ENCODE measurements around the gene POU2AF1.

Gene POU2AF1

DNA sequence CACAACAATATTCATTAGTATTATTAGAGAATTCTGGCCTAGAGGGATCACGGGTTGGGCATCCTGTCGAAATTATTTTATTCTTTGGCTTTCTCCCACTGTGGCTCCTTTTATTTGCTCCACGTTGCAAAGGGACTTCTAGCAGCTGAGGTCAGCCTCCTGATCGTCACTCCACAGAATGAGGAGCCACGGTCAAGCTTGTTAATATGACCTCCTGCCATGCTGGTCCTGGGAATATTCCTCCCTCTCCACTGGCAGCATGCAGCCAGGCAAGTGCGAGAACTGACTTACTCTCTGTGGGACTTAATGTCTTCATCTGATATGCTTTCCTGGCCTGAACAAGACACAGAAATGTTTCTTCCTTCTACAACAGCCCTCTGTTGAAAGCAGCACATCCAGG is 59.8 kb downstream of the POU2AF1 start:
- no peak for DNase-seq (ENCODE audit: low read depth in 2 of 2)

DNA sequence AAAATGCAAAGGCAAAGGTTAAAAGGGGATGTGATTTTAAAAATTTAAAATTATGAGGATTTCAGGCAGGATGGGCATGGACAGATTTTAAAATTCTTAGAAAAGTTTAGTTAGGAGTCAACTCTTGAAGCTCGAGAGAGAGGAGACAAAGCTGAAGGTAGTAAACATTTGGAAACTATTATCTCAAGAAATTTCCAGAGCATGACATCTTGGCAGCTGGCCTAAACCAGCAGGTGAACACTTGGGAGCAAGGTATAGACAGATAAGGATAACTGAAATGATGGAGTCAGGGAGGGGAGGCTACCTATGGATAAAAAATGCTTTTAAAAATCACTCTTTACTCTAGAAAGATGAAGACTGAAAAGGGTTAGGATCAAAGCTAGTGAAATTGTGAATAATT is 67.0 kb downstream of the POU2AF1 start:
- no peak for DNase-seq (ENCODE audit: low read depth in 2 of 2)

DNA sequence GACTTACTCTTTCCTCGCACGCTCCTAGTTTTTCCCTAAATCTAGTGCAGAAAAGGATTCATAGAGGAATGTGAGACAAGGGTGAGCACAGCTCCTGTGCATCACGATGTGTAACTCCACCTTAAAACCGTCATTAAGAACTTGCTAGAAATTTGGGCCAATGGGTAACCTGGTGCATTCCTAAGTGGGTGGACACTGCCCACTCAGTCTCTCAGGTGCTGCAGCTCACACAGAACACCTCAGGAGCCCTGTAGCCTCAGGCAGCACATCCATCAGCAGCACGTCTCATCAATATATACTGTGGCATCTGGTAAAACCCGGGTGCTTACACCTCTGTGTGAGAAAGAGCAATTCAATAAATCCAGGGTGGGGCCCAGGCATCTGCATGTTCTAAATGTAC is 68.4 kb downstream of the POU2AF1 start:
- DNase-seq (ENCODE audit: low read depth in 2 of 2), result no peak

DNA sequence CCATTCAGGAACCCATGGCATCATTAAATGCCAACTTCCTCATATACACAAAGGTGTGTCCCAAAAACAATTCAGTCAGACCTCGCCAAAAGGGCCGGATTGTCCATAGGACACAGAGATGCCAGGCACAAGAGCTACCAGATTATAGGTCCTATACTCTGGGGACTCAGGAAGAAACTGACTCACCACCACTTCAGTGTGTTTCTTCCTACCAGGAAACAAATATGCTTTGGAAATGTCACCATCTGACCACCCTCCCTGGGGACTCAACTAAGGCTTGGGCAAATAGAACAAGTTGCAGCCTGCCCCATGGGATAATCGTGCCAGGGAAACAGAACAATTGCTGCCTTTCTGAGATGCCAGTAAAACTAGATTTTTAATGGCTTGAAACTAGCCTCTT is 69.0 kb downstream of the POU2AF1 start:
- no peak for DNase-seq (ENCODE audit: low read depth in 2 of 2)

DNA sequence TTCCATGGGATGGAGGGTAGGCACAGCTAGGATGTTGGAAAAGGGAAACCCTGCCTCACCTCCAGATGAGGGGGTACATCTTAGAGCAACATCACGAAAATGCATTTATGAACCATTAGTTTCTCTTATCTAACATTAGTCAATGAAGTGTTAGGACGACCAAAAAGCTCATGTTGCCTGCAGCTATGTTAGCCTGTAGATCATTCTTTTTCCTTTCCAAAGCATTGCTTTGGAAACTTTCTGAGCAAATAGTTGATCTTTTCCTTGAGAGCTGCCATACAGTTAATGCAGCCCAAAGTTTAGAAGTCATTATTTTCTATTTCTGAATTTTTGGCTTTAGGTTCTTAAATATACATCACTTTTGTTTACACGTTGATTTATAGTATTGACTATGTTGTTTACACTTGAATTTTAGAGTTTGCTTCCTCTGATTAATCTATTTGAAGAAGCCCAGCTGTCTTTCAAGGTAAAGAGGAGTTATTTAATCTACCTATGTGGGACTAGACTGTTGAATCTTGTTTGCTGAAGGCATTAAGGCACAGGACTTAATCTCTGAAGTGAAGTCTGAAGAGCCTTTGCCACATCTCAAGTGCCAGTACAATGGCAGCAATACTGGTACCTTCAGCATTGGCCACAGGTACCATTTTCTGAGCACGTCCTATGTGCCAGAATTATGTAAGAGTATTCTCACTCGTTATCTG is 69.7 kb downstream of the POU2AF1 start:
- DNase-seq (ENCODE audit: low read depth in 2 of 2), result no peak

DNA sequence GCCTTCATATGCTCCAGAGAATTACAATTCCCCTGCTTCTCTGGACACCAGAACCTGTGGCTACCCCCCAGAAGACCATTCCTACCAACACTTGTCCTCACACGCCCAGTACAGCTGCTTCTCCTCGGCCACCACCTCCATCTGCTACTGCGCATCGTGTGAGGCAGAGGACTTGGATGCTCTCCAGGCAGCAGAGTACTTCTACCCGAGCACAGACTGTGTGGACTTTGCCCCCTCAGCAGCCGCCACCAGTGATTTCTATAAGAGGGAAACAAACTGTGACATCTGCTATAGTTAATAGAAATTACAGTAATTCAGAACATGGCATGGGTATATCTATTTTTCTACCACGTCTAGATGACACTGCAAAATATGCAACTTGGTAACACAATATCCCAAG is 70.9 kb downstream of the POU2AF1 start:
- DNase-seq (ENCODE audit: low read depth in 2 of 2), result no peak

DNA sequence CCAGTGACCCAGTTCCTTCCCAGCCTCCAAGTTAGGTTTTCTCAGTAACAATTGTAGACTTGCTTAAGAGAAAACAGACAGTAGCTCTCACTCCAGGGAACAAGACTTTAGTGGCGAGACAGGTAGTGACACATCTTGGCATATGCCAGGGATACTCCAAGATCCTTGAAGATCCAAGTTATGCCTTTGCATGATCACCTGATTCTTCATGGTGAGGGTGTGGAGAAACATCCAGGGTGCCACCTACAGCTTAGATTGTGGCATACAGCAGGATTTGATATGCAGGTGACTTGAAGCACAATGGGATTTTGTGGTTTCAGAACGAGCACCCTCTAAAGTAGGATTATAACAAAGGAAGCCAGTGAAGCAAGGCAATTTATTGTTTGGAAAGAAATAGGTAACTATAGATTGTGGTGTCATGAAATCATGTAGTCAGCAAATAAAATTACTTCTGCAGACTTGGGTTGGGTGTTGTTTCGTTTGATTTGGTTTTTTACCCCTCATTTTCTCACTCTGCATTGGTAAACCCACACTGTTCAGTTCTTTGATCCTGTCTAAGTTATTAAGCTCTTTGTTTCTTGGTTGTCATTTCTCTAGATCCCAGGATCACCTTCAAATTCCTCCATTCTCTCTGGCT is 71.5 kb downstream of the POU2AF1 start:
- DNase-seq (ENCODE audit: low read depth in 2 of 2), result no peak

DNA sequence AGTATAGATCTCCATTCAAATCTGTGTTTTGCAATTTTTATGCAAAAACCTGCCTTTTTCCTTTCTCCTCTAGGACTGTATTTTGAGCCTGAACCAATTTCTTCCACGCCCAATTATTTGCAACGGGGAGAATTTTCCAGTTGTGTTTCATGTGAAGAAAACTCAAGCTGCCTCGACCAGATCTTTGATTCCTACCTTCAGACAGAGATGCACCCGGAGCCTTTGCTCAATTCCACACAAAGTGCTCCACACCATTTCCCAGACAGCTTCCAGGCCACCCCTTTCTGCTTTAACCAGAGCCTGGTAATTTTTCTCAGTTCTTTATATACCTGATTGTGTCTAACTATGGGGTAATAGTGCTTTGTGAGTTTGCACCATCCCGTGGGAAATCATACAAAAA is 72.8 kb downstream of the POU2AF1 start:
- no peak for DNase-seq (ENCODE audit: low read depth in 2 of 2)

DNA sequence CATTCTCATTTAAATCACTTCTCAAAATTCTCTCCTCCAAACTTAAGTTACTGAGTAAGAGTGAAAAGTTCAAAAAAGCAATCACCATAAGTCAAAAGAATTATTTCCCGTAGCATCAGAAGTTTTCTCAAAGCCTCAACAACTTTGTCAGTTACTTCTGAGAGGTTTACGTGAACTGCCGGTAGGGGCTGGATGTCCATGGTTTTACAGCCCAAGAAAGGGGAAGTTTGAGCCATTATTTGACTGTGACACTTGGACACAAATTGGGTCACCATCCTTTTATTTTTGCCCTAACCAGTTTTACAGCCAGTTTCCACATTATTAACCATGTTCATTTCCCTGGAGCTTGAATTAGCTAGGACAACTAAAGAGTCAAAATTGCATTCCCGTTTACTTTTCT is 73.2 kb downstream of the POU2AF1 start:
- no peak for DNase-seq (ENCODE audit: low read depth in 2 of 2)

DNA sequence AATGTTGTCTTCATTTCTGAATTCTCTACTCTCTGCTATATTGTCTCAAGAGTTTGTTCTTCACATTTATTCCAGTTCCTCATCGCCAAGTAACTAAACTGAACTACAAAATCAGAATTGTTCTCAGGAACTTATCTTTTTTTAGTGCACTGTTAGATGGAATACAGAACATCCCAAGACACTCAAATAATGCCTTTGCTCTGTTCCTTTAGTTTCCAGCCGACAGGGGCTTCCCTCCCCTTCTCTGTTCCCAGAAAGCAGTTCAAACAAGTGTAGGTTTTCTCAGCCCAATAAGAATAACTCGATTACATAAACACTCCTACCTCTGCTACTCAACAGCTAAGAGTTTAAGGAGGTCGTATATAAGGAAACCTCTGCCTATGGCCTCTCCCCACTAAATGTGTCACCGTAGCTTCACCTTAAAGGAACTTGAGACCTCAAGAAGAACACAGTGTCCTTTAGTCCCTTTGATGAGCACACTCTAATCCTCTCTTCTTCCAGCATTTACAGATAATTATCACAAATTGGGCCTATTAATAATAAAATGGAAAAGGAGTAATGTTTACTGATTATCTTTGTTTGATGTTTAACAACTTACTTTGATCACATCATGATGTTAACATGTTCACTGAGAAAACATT is 73.8 kb downstream of the POU2AF1 start:
- no peak for DNase-seq (ENCODE audit: low read depth in 2 of 2)

DNA sequence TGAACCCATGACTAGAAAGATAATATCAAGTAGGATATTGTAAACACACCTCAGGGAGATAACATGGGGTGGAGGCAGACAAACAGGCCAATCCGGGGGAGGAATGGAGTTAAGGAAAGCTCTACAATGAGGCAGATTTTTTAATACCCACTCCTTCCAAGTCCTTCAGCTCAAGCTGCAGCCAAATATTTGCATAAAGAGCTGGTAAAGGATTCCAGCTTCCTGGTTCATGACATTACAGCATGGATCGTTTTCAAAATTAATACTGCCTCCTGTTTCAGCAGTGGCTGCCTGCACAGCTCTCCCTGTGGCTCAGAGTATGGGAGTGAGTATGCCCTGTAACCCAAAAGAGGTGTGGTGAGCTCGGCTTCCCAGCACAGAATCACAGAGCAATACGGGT is 75.6 kb downstream of the POU2AF1 start:
- no peak for DNase-seq (ENCODE audit: low read depth in 2 of 2)

DNA sequence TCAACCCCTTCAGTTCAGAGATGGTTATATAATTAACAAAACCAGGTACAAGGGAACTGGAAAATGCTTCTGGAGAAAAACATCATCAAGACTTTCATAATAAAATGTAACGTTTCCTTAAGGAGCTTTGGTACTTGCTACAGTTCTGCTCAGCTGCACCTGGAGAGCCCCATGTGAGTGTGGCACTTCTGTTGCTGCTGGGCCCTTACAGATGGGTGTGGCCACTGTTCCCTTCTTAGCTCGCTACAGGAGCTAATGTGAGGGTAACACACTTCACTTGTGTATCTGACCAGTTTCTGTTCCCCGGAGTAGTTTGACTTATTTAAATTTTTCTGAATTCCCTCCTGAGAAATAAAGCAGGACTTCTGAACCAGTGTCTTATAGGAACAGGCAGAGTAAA is 76.8 kb downstream of the POU2AF1 start:
- DNase-seq (ENCODE audit: low read depth in 2 of 2), result no peak
